Measurements from ENCODE around the gene ANAPC10.

- TF ChIP-seq EZH2 (IDR thresholded peaks at IDR 0.05) (no peak), POLR2AphosphoS5 (IDR thresholded peaks at IDR 0.05; ENCODE audit: borderline replicate concordance, low read depth, low read length) (no peak)
Observed at GRCh38 chr4:145069361-145069760, 28.6 kb downstream of the ANAPC10 start.
